Eye (tissue), 1 donor: ENCODE results near the gene ZFHX3.
A peak's percentile ranks its signal among the peaks of the same experiment; 100 is the strongest.
"Not testable (repeated sequence)": the region's sequence is repeated elsewhere in the genome, so short reads cannot be mapped to it uniquely, and the experiment has no call there.

Experiments
- DNase-seq: peaks from one replicate; pipeline ENCODE4 v3.0.0-alpha.2; 2015

The ZFHX3 gene

DNA sequence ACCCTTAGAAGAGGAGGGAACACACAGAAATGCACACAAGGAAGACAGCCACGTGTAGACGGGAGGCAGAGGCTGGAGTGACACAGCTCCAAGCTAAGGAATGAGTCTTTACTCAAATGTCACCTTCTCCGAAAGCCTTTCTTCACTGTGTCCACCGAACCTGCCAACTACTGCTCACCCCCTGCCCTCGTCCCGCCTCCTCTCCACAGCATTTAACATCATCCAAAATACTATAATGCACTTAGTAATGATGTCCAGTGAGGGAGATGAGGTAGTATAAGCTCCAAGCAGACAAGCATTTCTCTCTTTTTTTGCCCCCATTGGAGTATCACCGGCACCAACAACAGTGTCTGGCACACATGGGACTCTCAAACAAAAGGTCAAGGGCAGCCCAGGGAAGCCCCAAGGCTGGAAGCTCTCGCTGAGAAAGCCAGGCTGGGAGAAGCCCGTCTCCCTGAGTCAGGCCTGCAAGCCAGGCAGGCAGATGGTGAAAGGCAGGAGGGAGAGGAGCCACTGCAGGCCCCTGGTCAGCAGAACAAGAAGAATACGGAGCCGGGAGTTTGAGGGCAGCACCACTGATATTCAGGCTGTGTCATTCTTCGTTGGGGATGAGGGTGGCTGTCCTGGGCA is 25.9 kb downstream of the ZFHX3 start:
- DNase-seq = no peak

DNA sequence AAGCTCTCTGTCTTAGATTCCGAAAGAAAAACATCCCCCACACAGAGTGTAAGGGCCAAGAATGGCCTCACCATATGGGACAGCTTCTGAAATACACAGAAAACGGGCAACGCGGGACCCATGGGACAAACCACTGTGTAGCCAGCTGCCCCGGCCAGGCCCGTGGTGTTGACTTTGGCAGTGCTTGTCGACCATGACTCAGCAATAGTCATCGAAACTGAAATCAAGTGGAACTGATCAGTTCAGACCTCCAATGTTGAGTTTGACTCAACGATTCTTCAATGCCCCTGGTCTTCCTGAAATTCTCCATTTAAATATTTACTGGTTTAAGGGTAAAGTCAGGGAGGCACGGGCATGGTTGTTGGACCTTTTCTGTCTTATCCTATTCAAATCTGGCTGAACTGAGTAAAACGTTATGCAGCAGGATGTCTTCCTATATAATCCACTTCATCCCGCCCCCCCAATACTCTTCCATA is 27.5 kb downstream of the ZFHX3 start:
- DNase-seq = peak; percentile 70

DNA sequence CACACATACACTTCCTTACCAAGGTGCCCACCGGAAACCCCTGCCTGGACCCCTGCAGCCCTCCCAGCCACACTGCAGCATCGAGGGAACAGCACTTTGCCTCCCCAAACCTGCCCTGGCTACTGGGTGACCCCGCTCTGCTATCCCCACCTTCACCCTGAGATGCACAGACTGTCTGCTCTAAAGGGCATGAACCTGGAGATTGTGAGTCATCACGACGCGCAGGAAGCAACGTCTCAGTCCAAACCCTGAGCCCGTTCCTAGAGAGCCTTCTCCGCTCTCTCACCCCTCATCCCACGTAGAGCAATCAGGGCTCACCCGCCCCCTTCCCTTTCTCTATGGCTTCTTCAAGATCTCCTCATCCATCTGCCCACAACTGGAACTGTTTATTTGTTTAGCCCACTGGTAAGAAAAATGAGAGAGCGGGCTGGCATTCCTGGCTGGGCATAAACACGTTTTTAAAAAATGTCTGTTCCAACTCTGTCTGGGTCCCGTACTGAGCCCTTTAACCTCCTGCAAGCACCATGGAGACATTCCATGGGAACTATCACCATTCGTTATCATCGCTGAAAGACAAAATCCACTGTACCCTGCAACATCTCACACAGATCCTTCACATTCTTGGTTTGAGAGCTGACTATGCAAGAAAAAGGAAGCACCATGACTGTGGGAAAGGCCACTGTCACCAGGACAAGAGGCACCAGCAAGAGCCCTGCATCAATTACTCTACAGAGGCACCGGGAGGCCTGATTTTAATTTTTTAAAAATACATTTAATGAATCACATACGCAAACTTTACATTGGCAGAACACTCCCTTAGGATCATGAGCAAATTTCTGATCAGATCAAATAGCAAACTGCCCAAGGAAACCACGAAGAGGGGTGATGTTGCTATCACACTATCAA is 28.2 kb downstream of the ZFHX3 start:
- DNase-seq = no peak

DNA sequence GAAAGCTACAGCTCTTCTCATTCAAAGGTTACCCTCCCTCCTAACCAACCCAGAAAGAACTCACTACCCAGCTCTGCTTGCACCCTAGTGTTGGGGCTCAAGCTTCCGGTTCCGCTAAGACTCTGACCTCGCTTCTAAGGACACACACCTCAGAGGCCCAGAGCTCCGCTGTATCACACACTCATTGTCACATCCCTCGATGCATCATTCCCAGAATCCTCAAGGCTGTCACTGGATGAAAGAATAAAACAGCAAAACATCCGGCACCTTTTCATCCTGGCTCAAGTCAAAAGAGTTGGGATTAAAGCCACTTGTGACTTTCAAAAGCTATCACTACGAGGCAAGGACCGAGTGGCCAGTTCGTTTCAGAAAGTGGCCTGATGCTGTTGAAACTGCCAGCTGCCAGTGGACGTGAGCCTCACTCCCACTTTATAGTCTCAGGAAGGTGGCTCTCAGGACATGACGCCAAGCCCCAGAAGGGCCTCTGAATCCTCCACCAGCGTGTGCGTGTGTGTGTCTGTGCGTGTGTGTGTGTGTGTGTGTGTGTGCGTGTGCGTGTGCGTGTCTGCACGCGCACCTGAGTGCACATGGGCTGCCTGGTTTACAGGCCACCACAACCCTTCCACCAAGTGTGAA is 29.0 kb downstream of the ZFHX3 start:
- no peak for DNase-seq

DNA sequence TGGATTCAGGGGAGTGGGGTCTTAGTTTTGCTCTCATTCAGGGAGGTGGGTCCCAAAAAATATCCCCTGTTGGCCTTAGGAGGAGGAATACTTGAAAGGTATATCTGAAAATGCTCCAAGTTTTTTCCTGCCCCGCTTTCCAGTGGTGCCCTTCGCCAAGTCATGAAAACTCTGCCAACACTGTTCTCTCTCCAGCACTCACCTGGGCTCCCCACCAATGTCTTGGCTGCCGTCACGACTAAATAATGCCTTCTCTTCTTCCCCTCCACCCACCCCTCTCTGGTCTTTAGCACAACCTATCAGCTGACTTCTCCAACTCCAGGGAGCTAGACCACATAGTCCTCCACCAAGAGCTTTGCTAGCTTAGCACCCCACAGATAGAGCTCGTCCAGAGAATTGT is 30.6 kb downstream of the ZFHX3 start:
- no peak for DNase-seq

DNA sequence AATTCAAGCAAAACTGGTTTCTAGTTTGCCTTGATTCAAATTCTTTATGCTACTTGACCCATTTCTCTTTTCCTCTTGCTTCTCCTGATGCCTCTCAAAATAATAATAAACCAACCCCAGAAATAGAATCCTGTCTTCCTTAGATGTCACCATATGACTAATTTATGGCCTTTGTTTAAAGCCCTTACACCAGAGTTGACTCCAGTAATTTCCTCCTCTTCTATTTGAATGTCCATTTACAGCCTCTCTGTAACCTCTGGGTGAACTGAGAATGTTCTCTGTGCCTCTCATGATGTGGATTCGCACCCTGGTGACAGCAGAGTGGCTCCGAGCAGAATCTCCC is 31.5 kb downstream of the ZFHX3 start:
- no peak for DNase-seq

GRCh38 chr16:73015612-73016487 is 32.1 kb downstream of the ZFHX3 start:
- no peak for DNase-seq

- DNase-seq = no peak
Observed at GRCh38 chr16:73014768-73015167, 33.2 kb downstream of the ZFHX3 start.

DNA sequence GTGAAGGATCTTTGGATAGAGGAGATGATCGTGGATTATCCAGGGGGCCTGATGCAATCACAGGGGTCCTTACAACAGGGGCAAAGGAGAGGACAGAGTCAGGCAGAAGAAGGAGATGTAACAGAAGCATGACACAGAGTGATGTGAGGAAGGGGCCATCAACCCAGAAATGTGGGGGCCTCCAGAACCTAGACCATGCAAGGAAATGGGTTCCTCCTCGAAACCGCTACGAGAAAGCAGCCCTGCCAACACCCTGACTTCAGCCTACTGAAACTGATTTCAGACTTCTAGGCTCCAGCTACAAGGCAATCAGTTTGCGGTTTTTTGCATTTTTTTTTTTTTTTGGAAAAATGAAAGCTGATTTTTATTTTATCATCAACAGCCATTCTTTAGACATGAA is 34.0 kb downstream of the ZFHX3 start:
- DNase-seq = no peak

- no peak for DNase-seq
Observed at GRCh38 chr16:73012341-73012740, 35.6 kb downstream of the ZFHX3 start.

DNA sequence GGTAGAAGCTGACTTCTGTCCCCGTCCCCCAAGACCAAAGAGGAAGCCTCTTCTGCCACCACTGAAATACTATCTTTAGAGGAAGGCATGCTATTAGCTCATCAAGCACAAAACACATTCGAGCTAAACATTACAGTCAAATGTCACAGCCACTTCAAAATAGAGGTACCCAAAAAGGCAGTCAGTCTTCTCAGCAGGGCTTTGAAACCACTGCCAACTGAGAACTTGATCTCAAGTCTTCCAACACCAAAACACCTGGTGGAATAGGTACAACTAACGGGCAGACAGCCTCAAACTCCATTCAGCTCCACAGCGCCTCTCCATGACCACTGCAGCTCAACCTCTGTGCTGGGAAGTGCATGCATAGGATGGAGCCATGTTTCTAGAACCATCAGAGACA is 36.0 kb downstream of the ZFHX3 start:
- no peak for DNase-seq

DNA sequence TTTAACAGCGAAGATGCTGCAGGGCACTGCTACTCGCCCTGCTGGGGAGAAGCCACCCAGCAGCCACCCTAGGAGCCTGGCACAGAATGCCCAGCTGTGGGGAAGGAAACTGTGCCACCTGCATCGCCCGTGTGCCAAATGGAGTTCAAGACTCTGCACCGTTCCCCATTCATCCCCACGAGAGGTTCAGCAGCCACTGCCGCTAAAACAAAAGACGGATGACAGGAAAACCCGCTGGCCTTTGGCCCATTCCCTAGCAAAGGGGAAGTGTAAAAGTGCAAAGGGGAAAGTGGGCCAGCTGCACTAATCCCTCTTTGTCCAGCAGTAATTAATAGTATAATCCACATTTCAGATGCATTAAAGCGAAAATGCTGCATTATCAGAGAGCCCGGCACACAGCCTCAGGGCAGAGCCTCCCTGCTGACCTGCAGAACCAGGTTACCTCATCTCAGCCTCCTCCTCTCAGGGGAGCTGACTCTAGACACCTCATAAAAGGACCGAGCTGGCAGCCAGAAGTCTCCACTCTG is 37.7 kb downstream of the ZFHX3 start:
- peak; percentile 62 for DNase-seq

GRCh38 chr16:73009710-73010109 is 38.2 kb downstream of the ZFHX3 start:
- not testable (repeated sequence) for DNase-seq

DNA sequence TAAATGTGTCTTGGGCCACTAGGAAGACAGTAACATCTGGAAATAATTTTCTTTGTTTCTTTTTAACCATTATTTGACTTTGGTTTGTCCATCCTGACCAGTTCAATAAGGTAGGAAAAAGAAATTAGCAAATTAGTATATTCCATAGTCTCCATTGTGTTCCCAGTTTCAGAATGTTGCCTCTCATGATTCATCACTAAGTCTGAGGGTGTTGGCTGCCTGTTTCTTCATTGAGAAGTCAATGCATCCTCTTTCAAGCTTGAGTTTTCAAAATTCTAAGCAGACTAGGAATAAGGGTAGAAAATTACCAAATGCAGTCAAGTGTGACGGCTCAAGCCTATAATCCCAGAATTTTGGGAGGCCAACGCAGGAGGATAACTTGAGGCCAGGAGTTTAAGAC is 41.9 kb downstream of the ZFHX3 start:
- DNase-seq = no peak

DNA sequence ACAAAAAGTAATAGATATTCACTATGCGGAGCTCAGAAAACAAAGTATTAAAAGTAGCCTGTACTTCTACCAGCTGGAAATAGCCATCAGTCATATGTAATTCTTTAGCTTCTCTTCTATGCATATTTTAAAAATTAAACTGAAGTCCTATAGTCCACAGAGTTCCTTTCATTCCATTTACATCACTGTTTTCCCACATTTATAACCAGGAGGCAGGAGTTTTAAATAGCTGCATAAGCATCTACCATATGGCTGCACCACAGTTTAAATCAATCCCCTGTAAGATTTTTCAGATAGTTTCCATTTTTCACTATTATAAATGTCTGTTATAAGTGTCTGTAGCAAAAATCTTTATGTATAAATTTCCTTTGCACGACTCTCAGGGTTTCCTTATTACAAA is 45.1 kb downstream of the ZFHX3 start:
- no peak for DNase-seq

DNA sequence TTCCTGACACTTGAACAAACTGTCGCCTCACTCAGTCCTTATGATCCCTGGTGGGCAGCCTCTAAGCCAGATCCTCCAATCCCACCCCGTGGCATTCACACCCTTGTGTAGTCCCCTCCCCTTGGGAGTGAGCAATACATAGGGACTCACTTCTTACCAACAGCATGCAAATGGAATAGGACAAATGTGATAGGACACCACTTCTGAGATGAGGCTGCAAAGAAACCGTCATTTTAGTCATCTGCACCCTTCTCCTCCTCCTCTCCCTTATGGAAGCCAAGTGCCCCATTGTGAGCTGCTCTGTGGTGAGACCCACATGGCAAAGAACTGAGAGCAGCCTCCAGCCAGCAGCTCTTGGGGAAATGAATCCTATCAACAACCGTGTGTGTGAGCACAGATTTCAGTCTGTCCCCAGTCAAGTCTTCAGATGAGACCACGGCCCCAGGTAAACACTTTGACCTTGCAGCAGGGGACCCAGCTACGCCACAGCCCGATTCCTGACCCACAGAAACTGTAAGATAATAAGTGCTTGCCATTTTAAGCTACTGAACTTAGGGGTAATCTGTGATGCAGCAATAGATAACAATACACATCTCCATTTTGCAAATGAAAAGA is 46.9 kb downstream of the ZFHX3 start:
- DNase-seq = no peak

DNA sequence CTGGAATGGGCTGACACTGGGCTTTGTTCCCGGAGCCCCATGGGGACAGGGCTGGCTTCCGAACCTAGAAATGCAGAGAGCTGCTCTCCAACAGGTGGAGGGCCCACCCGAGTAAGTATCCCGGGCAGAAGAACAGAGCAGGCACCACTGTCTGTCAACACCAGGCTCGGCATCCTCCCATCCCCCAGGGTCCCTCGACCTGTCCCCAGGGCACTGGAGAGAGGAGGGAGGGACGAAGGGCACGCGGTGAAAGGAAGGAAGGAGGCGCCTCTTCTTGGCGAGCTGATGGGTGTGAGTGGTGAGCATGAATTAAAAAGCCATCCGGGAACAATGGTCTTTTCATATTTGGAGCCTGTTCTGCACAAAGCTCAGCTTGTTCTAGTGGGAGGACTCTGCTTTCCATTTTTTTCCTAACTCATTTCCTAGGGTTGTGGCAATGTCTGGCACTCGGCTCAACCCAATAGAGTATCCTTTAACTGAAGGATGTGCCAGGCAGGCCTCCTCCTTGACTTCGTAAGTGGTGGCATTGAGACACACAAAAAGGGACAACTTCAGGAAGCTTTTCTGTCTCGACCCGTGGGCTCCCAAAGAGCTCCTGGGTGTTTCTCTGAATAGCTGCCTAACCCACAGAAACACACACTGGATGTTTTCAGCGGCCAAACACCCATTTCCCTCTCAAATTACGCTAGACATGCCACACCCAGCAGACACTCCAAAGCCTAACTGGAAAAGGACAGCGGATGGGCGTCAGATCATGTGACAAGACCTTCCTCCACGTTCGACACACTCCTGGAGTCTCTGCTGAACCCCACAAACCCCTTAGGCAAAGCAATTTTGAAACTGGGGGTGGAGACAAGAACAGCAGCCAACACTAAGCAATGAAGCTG is 47.7 kb downstream of the ZFHX3 start:
- peak; percentile 45 for DNase-seq

GRCh38 chr16:72999541-73000019 is 48.3 kb downstream of the ZFHX3 start:
- DNase-seq = no peak

GRCh38 chr16:72997141-72997542 is 50.8 kb downstream of the ZFHX3 start:
- DNase-seq = no peak

DNA sequence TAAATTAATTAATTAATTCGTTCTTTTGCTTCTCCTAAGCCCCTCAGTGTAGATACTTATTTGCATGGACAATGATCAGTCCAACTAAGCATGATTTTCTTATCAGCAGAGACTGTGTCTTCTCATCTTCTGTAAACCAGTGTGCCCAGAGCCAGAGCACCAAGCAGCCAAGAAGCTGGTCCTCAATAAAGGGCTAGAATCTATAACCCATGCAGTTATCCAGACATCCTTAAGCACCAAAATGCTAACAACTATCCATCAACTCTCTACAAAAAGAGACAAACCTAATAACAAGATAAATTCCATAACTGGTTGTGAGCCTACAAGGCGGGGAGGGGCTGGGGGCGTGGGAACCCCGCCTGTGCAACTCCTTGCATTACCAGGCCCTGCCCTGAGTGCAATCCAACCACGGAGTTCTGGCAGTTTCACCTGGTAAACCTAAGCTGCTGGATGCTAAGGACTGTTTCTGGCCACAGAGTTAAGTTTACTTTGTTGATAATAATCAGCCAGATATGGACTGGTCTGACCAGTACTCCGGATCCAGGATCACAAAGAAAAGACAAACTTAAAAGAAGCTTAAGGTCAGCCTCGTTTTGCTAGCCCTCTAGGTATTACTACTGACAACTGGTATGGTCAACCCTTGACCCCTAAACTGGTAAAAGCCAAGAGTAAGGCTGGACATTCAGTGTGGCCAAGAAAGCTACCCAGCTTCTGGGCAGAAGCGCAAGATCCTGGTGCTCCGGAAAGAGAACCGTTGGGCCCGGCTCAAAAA is 51.5 kb downstream of the ZFHX3 start:
- DNase-seq = no peak
